Glutamatergic neuron (in vitro differentiated cells): Measurements from ENCODE around the gene SRM. TPM values are rescaled to one million over a fixed set of nuclear protein-coding genes. Genes with fewer than 3 reads are reported as not detected.
A peak's percentile ranks its signal among the peaks of the same experiment; 100 is the strongest.
"Not testable (repeated sequence)": the region's sequence is repeated elsewhere in the genome, so short reads cannot be mapped to it uniquely, and the experiment has no call there.

ENCODE experiments used
- DNase-seq: peaks from one replicate; pipeline ENCODE4 v3.0.0; 2022
- H3K27ac Mint-ChIP-seq: one replicate; pipeline ENCODE4 v1.8.0; 2020; ENCODE audit warnings: mild to moderate bottlenecking, mixed read lengths, inconsistent platforms; ENCODE audit not compliant: unreplicated experiment
- H3K27me3 Mint-ChIP-seq: one replicate; pipeline ENCODE4 v1.8.0; 2020; ENCODE audit warnings: mild to moderate bottlenecking, moderate library complexity, mixed read lengths, inconsistent platforms; ENCODE audit not compliant: unreplicated experiment
- H3K36me3 Mint-ChIP-seq: one replicate; pipeline ENCODE4 v1.8.0; 2020; ENCODE audit warnings: mild to moderate bottlenecking, mixed read lengths, inconsistent platforms; ENCODE audit not compliant: unreplicated experiment
- H3K4me1 Mint-ChIP-seq: one replicate; pipeline ENCODE4 v1.8.0; 2020; ENCODE audit warnings: mild to moderate bottlenecking, low read depth, mixed read lengths, inconsistent platforms; ENCODE audit not compliant: unreplicated experiment
- H3K4me3 Mint-ChIP-seq: one replicate; pipeline ENCODE4 v1.8.0; 2020; ENCODE audit warnings: mild to moderate bottlenecking, mixed read lengths, inconsistent platforms; ENCODE audit not compliant: unreplicated experiment
- H3K9me3 Mint-ChIP-seq: one replicate; pipeline ENCODE4 v1.8.0; 2020; ENCODE audit warnings: mild to moderate bottlenecking, moderate library complexity, mixed read lengths, inconsistent platforms; ENCODE audit not compliant: unreplicated experiment
- CTCF ChIP-seq: fragments of 200-600 bp; sonication (generic); IDR thresholded peaks from one replicate; pipeline ENCODE4 v1.5.0; 2021; ENCODE audit not compliant: partially characterized antibody, unreplicated experiment
- total RNA-seq: library from RNA; stranded (reverse); fragmentation: NEBNext Ultra II Directional; extraction: Animal tissue kit (Norgen Biotek cat#: 25700); gene quantifications from one replicate; pipeline ENCODE4 v1.2.1, GENCODE V29; 2021; ENCODE audit not compliant: unreplicated experiment

The SRM gene
- total RNA-seq, 1 donor from 2014 or later: 79.4 TPM

DNA sequence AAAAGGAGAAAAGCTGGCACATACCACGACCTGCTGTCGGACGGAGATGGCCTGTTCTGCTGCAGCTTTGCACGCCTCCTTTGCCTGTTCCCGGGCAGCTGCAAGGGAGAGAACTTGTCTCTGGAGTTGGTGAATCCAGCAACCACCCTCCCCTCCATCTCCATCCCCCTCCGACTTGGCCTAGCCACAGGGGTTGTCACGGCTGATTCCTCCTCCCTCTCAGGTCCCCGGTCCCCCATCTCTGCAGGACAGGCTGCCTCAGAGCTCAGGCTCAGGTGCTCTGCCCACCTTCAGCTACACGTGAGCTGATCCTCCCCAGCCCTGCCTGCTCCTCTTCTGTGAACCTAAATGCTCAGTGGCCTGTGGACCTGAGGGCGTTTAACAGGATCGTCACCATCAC lies 11.1 kb upstream of the SRM start:
- TF ChIP-seq CTCF: no peak
- peaks cover 26% of the 10 kb centered on the region for H3K4me1 Mint-ChIP-seq
- H3K27me3 Mint-ChIP-seq: peaks cover 13% of the 10 kb centered on the region
- H3K27ac Mint-ChIP-seq: peak overlapping the region; percentile 97
- H3K9me3 Mint-ChIP-seq: peaks cover 11% of the 10 kb centered on the region
- peak overlapping the region; percentile 76 for H3K4me3 Mint-ChIP-seq
- no peak for DNase-seq
- peaks cover 7% of the 10 kb centered on the region for H3K36me3 Mint-ChIP-seq

DNA sequence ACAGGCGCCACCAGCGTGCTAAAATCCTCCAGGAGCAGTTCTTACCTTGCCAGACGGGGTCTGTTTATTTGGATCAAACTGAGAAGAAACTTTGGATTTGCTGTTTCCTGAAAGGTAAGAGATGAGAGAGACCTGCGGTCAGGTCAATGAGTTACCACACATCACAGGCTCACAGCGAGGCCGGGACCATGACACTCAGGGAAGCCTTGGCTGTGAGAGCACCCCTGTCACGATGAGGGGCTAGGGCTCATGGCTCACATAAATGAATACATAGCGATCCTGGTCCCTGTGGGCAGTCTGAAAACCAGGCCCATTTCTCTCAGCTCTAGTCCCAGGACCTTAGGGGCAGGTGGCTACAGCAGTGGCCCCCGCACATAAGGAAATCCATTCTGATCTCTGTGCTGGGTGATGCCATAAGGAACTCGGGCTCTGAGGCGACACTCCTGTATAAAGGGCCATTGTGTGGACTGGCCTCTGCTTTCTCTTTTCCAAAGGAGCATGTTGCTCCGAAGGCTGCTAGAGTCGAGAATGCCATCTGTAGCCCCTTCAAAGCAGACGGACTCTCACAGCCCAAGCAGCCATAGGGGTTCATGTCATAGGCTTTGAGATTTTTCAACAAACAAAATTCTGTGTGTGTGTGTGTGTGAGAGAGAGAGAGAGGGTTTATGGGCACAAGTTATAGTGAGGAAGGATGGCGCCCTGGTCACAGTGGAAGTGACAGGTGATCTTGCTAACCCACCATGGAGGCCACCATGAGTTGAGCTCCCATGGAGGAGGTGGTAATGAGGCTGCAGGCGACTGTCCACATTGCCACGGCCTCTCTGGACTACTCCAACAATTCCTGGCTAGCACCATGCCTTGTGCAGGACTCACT lies 9.0 kb upstream of the SRM start:
- DNase-seq: no peak
- Mint-ChIP-seq H3K4me1 (peaks cover 26% of the 10 kb centered on the region), H3K27me3 (peaks cover 13% of the 10 kb centered on the region), H3K9me3 (peaks cover 11% of the 10 kb centered on the region), H3K36me3 (peaks cover 7% of the 10 kb centered on the region), H3K27ac (peak overlapping the region; percentile 93), H3K4me3 (no peak overlapping the region)
- TF ChIP-seq CTCF: no peak

GRCh38 chr1:11067716-11068599 lies 8.1 kb upstream of the SRM start:
- Mint-ChIP-seq H3K36me3 (peaks cover 7% of the 10 kb centered on the region), H3K9me3 (peaks cover 11% of the 10 kb centered on the region), H3K27ac (no peak overlapping the region), H3K4me1 (peaks cover 26% of the 10 kb centered on the region), H3K4me3 (no peak overlapping the region), H3K27me3 (peaks cover 13% of the 10 kb centered on the region)
- no peak for DNase-seq
- TF ChIP-seq CTCF: no peak

DNA sequence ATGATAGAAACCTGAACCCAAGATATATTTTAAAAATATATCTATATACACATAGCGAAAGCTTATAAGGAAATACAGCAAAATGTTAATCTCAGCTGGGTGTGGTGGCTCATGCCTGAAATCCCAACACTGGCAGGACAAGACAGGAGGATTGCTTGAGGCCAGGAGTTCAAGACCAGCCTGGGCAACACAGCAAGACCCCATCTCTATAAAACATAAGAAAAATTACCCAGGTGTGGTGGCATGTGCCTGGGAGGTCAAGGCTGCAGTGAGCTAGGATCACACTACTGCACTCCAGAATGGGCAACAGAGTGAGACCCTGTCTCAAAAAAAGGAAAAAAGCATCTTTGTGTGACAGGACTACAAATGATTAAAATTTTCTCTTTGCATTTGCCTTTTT lies 6.0 kb upstream of the SRM start:
- Mint-ChIP-seq H3K9me3 (peaks cover 2% of the 10 kb centered on the region), H3K36me3 (no peaks in the 10 kb centered on the region), H3K4me1 (peaks cover 16% of the 10 kb centered on the region), H3K4me3 (no peak overlapping the region), H3K27me3 (peaks cover 4% of the 10 kb centered on the region), H3K27ac (no peak overlapping the region)
- TF ChIP-seq CTCF: no peak
- DNase-seq: no peak

DNA sequence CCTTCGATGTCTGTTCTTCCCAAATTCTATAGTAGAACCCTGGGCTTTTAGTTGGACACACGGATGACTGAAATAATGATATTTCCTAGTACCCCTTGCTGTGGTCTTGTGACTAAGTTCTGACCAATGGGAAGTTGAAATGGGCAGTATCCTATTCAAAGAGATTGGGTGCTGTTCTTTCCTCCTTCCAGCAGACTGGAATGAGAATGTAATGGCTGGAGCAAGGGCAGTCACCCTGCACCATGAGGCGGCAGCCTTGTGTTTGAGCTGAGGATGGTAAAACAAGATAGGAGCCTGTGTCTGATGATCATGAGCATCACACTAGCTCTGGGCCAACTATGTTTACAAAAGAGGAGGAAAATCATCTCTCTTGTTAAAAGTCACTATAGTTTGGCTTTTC lies 5.1 kb upstream of the SRM start:
- Mint-ChIP-seq H3K4me3 (no peak overlapping the region), H3K36me3 (no peaks in the 10 kb centered on the region), H3K4me1 (peaks cover 18% of the 10 kb centered on the region), H3K9me3 (peaks cover 4% of the 10 kb centered on the region), H3K27me3 (peaks cover 8% of the 10 kb centered on the region), H3K27ac (no peak overlapping the region)
- DNase-seq: no peak
- no peak for TF ChIP-seq CTCF

DNA sequence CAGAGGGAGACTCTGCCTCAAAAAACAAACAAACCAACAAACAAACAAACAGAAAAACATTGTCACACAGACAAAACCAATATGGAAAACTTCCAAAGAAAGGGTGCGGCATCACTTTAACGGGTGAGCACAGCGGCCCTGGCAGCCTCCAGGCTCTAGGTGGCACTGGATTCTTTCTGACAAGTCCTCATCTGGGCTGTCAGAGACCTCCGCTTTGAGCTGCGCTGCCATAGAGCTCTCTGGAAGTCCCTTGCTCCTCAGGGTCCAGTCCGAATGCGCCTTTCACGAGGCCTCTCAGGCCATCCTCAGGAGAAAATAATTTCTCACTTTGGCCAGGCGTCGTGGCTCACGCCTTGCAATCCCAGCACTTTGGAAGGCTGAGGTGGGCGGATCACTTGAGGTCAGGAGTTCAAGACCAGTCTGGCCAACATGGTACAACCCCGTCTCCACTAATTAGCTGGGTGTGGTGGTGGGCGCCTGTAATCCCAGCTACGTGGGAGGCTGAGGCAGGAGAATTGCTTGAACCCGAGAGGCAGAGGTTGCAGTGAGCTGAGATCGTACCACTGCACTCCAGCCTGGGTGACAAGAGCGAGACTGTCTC lies 4.2 kb upstream of the SRM start:
- not testable (repeated sequence) for H3K27ac Mint-ChIP-seq, DNase-seq, H3K9me3 Mint-ChIP-seq, H3K27me3 Mint-ChIP-seq, H3K36me3 Mint-ChIP-seq, H3K4me1 Mint-ChIP-seq, H3K4me3 Mint-ChIP-seq
